ENCODE data around the gene HEXIM2. TPM values are rescaled to one million over a fixed set of nuclear protein-coding genes. Genes with fewer than 3 reads are reported as not detected.

The HEXIM2 gene
- total RNA-seq, 1 donor, result 10.9 TPM

DNA sequence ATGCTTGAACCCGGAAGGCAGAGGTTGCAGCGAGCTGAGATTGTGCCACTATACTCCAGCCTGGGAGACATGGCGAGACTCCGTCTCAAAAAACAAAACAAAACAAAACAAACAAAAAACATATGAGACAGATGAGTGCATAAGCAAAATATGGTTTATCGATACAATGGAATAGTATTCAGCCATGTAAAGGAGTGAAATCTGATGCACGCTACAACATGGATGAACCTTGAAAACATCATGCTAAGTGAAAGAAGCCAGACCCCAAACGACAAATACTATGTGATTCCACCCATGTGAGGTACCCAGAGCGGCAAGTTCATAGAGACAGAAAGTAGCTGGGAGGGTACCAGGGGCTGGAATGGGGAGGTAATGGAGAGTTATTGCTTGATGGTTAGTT, 36.2 kb upstream of the HEXIM2 start:
- H3K4me2 ChIP-seq (ENCODE audit: insufficient read depth, low read length), result no peak overlapping the region
- no peak for DNase-seq (ENCODE audit: insufficient read length, low spot score, missing footprints)
- no peak overlapping the region for H2AFZ ChIP-seq (ENCODE audit: low read length)
- H4K20me1 ChIP-seq (ENCODE audit: insufficient read depth, low read length), result no peaks in the 10 kb centered on the region
- no peak overlapping the region for H3K27ac ChIP-seq (ENCODE audit: low read depth, low read length)
- H3K27me3 ChIP-seq (ENCODE audit: insufficient read depth, low read length), result no peaks in the 10 kb centered on the region
- peaks cover 24% of the 10 kb centered on the region for H3K4me1 ChIP-seq (ENCODE audit: insufficient read depth, low read length)
- no peak overlapping the region for H3K4me3 ChIP-seq (ENCODE audit: insufficient read depth, low read length)
- no peaks in the 10 kb centered on the region for H3K9me3 ChIP-seq (ENCODE audit: low read depth, low read length)
- H3K36me3 ChIP-seq (ENCODE audit: insufficient read depth, low read length), result no peaks in the 10 kb centered on the region
- H3K79me2 ChIP-seq (ENCODE audit: insufficient read depth, low read length), result peaks cover 25% of the 10 kb centered on the region
- TF ChIP-seq, protein P1, sequence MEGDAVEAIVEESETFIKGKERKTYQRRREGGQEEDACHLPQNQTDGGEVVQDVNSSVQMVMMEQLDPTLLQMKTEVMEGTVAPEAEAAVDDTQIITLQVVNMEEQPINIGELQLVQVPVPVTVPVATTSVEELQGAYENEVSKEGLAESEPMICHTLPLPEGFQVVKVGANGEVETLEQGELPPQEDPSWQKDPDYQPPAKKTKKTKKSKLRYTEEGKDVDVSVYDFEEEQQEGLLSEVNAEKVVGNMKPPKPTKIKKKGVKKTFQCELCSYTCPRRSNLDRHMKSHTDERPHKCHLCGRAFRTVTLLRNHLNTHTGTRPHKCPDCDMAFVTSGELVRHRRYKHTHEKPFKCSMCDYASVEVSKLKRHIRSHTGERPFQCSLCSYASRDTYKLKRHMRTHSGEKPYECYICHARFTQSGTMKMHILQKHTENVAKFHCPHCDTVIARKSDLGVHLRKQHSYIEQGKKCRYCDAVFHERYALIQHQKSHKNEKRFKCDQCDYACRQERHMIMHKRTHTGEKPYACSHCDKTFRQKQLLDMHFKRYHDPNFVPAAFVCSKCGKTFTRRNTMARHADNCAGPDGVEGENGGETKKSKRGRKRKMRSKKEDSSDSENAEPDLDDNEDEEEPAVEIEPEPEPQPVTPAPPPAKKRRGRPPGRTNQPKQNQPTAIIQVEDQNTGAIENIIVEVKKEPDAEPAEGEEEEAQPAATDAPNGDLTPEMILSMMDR (IDR thresholded peaks at IDR 0.05; ENCODE audit: extremely low read depth, low read depth, low read length), result no peak

DNA sequence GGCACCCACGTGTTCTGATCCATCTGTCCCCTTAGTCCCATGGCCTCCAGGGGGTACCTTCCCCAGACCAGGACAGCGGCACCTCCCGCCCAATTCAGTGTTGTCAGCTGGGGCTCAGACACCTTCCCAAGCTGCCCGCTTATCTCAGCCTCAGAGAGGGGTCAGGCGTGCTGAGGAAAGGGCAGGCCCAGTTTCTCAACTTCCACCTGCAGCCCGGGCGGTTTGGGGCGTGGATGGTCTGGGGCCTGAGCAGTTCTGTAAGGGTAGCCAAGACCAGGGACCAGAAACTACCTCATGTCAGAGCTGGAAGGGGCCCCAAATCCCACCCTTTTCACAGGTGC, 34.5 kb upstream of the HEXIM2 start:
- Histone ChIP-seq H3K27ac (ENCODE audit: low read depth, low read length) (no peak overlapping the region), H4K20me1 (ENCODE audit: insufficient read depth, low read length) (no peaks in the 10 kb centered on the region), H2AFZ (ENCODE audit: low read length) (no peak overlapping the region), H3K9me3 (ENCODE audit: low read depth, low read length) (no peaks in the 10 kb centered on the region), H3K79me2 (ENCODE audit: insufficient read depth, low read length) (peaks cover 34% of the 10 kb centered on the region), H3K27me3 (ENCODE audit: insufficient read depth, low read length) (no peaks in the 10 kb centered on the region), H3K4me3 (ENCODE audit: insufficient read depth, low read length) (no peak overlapping the region), H3K4me2 (ENCODE audit: insufficient read depth, low read length) (no peak overlapping the region), H3K36me3 (ENCODE audit: insufficient read depth, low read length) (no peaks in the 10 kb centered on the region), H3K4me1 (ENCODE audit: insufficient read depth, low read length) (peaks cover 30% of the 10 kb centered on the region)
- TF ChIP-seq, protein P1 (IDR thresholded peaks at IDR 0.05; ENCODE audit: extremely low read depth, low read depth, low read length), result no peak
- DNase-seq (ENCODE audit: insufficient read length, low spot score, missing footprints), result no peak

DNA sequence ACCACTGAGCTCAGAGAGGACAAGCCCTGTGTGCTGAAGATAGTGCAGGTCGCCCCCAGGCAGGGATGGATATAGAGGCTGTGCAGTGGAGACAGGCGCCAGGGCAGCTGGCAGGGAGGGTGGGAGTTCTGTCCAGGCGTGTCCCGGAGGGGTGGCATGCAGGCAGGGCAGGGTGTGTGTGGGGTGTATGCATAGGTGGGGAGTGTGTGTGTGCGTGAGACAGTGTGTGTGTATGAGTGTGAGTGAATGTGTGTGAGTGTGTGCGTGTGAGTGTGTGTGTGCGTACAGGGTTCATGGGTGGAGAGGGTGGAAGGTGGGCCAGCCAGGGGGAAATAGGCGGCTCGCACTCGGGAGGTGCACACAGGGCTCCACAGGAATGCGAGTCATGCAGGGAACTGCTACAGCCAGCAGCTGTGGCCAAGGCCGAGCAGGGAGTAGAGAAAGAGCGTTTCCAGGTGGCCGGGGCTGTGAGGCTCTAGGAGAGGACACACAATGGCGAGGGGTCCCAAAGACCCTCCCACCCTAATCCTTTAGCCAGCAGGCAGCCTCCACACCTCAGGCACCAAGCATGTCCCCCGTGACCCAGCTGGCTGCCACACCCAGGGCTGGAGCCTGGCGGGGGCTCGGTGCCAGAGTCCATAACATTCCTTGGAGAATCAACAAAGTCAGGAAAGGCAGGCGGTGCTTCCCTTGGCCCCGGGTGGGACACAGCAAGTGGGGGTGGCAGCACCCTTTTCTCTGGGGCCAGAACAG, 34.0 kb upstream of the HEXIM2 start:
- H3K9me3 ChIP-seq (ENCODE audit: low read depth, low read length), result no peaks in the 10 kb centered on the region
- TF ChIP-seq, protein P1 (IDR thresholded peaks at IDR 0.05; ENCODE audit: extremely low read depth, low read depth, low read length), result no peak
- no peak overlapping the region for H3K4me3 ChIP-seq (ENCODE audit: insufficient read depth, low read length)
- H3K27ac ChIP-seq (ENCODE audit: low read depth, low read length), result no peak overlapping the region
- no peaks in the 10 kb centered on the region for H4K20me1 ChIP-seq (ENCODE audit: insufficient read depth, low read length)
- H2AFZ ChIP-seq (ENCODE audit: low read length), result peak overlapping the region; percentile 41
- no peaks in the 10 kb centered on the region for H3K27me3 ChIP-seq (ENCODE audit: insufficient read depth, low read length)
- H3K4me2 ChIP-seq (ENCODE audit: insufficient read depth, low read length), result no peak overlapping the region
- peak; percentile 90 for DNase-seq (ENCODE audit: insufficient read length, low spot score, missing footprints)
- H3K36me3 ChIP-seq (ENCODE audit: insufficient read depth, low read length), result no peaks in the 10 kb centered on the region
- H3K79me2 ChIP-seq (ENCODE audit: insufficient read depth, low read length), result peaks cover 34% of the 10 kb centered on the region
- H3K4me1 ChIP-seq (ENCODE audit: insufficient read depth, low read length), result peaks cover 30% of the 10 kb centered on the region

DNA sequence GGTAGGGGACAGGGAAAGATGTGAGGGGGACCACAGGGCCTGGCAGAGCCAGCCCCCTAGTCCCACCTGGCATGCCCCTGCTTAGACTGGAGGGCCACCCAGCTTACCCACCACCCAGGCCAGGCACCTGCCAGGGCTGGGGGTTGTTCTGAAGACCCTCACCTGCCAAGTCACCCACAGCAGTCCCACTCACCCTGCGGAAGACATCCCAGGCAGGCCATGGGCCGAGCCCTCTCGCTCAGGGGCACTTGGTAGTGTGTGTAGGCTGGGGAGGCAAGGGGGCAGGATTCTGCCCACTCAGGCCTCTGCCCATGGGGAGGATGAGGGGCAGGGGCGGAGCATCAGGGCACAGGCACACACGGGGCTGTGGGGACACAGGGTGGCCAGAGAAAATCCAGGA, 33.3 kb upstream of the HEXIM2 start:
- H2AFZ ChIP-seq (ENCODE audit: low read length), result no peak overlapping the region
- peak; percentile 73 for DNase-seq (ENCODE audit: insufficient read length, low spot score, missing footprints)
- no peak overlapping the region for H3K27ac ChIP-seq (ENCODE audit: low read depth, low read length)
- peaks cover 34% of the 10 kb centered on the region for H3K4me1 ChIP-seq (ENCODE audit: insufficient read depth, low read length)
- H3K79me2 ChIP-seq (ENCODE audit: insufficient read depth, low read length), result peaks cover 34% of the 10 kb centered on the region
- TF ChIP-seq, protein P1 (IDR thresholded peaks at IDR 0.05; ENCODE audit: extremely low read depth, low read depth, low read length), result no peak
- no peaks in the 10 kb centered on the region for H3K9me3 ChIP-seq (ENCODE audit: low read depth, low read length)
- H3K4me3 ChIP-seq (ENCODE audit: insufficient read depth, low read length), result no peak overlapping the region
- H4K20me1 ChIP-seq (ENCODE audit: insufficient read depth, low read length), result no peaks in the 10 kb centered on the region
- no peak overlapping the region for H3K4me2 ChIP-seq (ENCODE audit: insufficient read depth, low read length)
- H3K36me3 ChIP-seq (ENCODE audit: insufficient read depth, low read length), result no peaks in the 10 kb centered on the region
- H3K27me3 ChIP-seq (ENCODE audit: insufficient read depth, low read length), result no peaks in the 10 kb centered on the region
